GM12878 (cell line): ENCODE data around the gene ACVR1. TPM values are rescaled to one million over a fixed set of nuclear protein-coding genes. Genes with fewer than 3 reads are reported as not detected.

Source experiments
- ATAC-seq: fragments of 200-7000 bp; cut with Tn5 transposase; 3 replicates; pipeline ENCODE4 v1.9.1; 2020; ENCODE audit warnings: mild to moderate bottlenecking, moderate library complexity
- BruUV-seq: library from RNA; stranded (reverse); fragments of 400-500 nt; replicated peaks from 2 replicates; lab custom pipeline; 2021; lab: Mats Ljungman, UMichigan
- CTCF ChIA-PET: fragments of 300-600 bp; sonication (Branson Sonifier 250); formaldehyde crosslinking; extraction: SDS; loops from one replicate; lab custom pipeline; 2021; ENCODE audit warnings: inconsistent platforms; lab: Yijun Ruan, JAX
- POLR2A ChIA-PET: fragments of 350-600 bp; formaldehyde crosslinking; extraction: SDS; loops from one replicate; lab custom pipeline; 2021; ENCODE audit warnings: inconsistent platforms; lab: Charles Lee
- RAD21 ChIA-PET: fragments of 300-600 bp; sonication (Branson Sonifier 250); formaldehyde crosslinking; loops from one replicate; lab custom pipeline; 2023; ENCODE audit warnings: antibody characterized with exemption; ENCODE audit not compliant: unreplicated experiment; lab: Charles Lee
- SMC1A ChIA-PET: fragments of 300-600 bp; sonication (Branson Sonifier 250); formaldehyde crosslinking; loops from one replicate; lab custom pipeline; 2023; ENCODE audit not compliant: unreplicated experiment, uncharacterized antibody; lab: Charles Lee
- DNase-seq: peaks from one replicate; pipeline ENCODE4 v3.0.0-alpha.2; 2011; ENCODE audit warnings: low read depth, low spot score
- FAIRE-seq: peaks from 3 replicates; lab custom pipeline; 2011; peaks lifted over from hg19 to GRCh38; lab: Jason Lieb, UNC
- H2AFZ ChIP-seq: 2 replicates; pipeline ENCODE4 v1.6.0; 2011; ENCODE audit warnings: low read depth, low read length, control low read depth; ENCODE audit not compliant: control insufficient read depth
- H3K27ac ChIP-seq: 2 replicates; pipeline ENCODE4 v1.5.1; 2011; ENCODE audit warnings: control low read depth; ENCODE audit not compliant: control insufficient read depth, insufficient read depth
- H3K27me3 ChIP-seq, 2 experiments: replicated peaks in 1 of 2; 2 replicates each; pipeline versions ENCODE4 v1.6.0 to v1.6.1; 2011; ENCODE audit warnings: low read length in 1 of 2; ENCODE audit not compliant: control insufficient read depth in 2 of 2, insufficient read depth in 2 of 2
- H3K36me3 ChIP-seq, 2 experiments: 2 replicates each; pipeline ENCODE4 v1.5.1; 2011; ENCODE audit warnings: low read length in 1 of 2; ENCODE audit not compliant: control insufficient read depth in 2 of 2, insufficient read depth in 2 of 2
- H3K4me1 ChIP-seq: 2 replicates; pipeline ENCODE4 v1.6.1; 2011; ENCODE audit warnings: mild to moderate bottlenecking, low read length, moderate library complexity, mixed read lengths; ENCODE audit not compliant: control insufficient read depth, insufficient read depth
- H3K4me2 ChIP-seq: 2 replicates; pipeline ENCODE4 v1.6.0; 2011; ENCODE audit warnings: control low read depth; ENCODE audit not compliant: control insufficient read depth, insufficient read depth
- H3K4me3 ChIP-seq: fragments of 200-600 bp; sonication (generic); 2 replicates; pipeline ENCODE4 v1.5.1; 2016
- H3K79me2 ChIP-seq: 2 replicates; pipeline ENCODE4 v1.6.0; 2011; ENCODE audit warnings: low read length; ENCODE audit not compliant: control insufficient read depth, insufficient read depth
- H3K9ac ChIP-seq: 2 replicates; pipeline ENCODE4 v1.8.0; 2011; ENCODE audit warnings: low read length, control low read depth, mixed read lengths; ENCODE audit not compliant: control insufficient read depth, insufficient read depth
- H3K9me3 ChIP-seq: replicated peaks from 3 replicates; pipeline ENCODE4 v1.5.1; 2011; ENCODE audit warnings: mild to moderate bottlenecking, low read length; ENCODE audit not compliant: control insufficient read depth, insufficient read depth
- H4K20me1 ChIP-seq: 2 replicates; pipeline ENCODE4 v1.6.0; 2011; ENCODE audit not compliant: control insufficient read depth, insufficient read depth
- ATF7 ChIP-seq: fragments of 450-650 bp; IDR thresholded peaks from 2 replicates; pipeline ENCODE4 v1.6.1; 2016; ENCODE audit warnings: low read depth, mild to moderate bottlenecking
- CREM ChIP-seq: IDR thresholded peaks from 2 replicates; pipeline ENCODE4 v1.6.1; 2014; ENCODE audit warnings: antibody characterized with exemption, low read depth
- IKZF2 ChIP-seq, 2 experiments: fragments of 450-650 bp; IDR thresholded peaks; 2 replicates each; pipeline ENCODE4 v1.6.1; 2017; ENCODE audit warnings: mild to moderate bottlenecking in 2 of 2, moderate library complexity in 2 of 2
- JUND ChIP-seq: IDR thresholded peaks from 2 replicates; pipeline ENCODE4 v1.6.1; 2012; ENCODE audit warnings: low read depth, mild to moderate bottlenecking, low read length, improper control_type of control experiment, moderate library complexity
- MTA2 ChIP-seq: fragments of 450-650 bp; IDR thresholded peaks from 2 replicates; pipeline ENCODE4 v1.6.1; 2016; ENCODE audit warnings: low read depth, mild to moderate bottlenecking, moderate library complexity
- MYC ChIP-seq: IDR thresholded peaks from 2 replicates; pipeline ENCODE4 v1.6.1; 2011; ENCODE audit warnings: mild to moderate bottlenecking, low read length, moderate library complexity, inconsistent platforms; ENCODE audit not compliant: insufficient read depth, insufficient replicate concordance, insufficient read length, severe bottlenecking
- NFYB ChIP-seq: IDR thresholded peaks from 2 replicates; pipeline ENCODE4 v1.6.1; 2011; ENCODE audit warnings: low read depth, mild to moderate bottlenecking, low read length, improper control_type of control experiment, moderate library complexity; ENCODE audit not compliant: insufficient read depth
- SMAD1 ChIP-seq: fragments of 450-650 bp; IDR thresholded peaks from 2 replicates; pipeline ENCODE4 v1.6.1; 2018; ENCODE audit warnings: mild to moderate bottlenecking, low read depth; ENCODE audit not compliant: partially characterized antibody
- STAT1 ChIP-seq: fragments of 450-650 bp; conservative IDR thresholded peaks from 2 replicates; pipeline ENCODE4 v1.6.1; 2014; ENCODE audit warnings: antibody characterized with exemption, mild to moderate bottlenecking
- STAT3 ChIP-seq: IDR thresholded peaks from 2 replicates; pipeline ENCODE4 v1.6.1; 2011; ENCODE audit warnings: low read depth, low read length, improper control_type of control experiment
- SUPT20H ChIP-seq: IDR thresholded peaks from 2 replicates; pipeline ENCODE4 v1.6.1; 2011; ENCODE audit warnings: low read depth, mild to moderate bottlenecking, low read length, moderate library complexity, borderline replicate concordance; ENCODE audit not compliant: control insufficient read depth
- SUZ12 ChIP-seq: fragments of 200-600 bp; sonication (generic); IDR thresholded peaks from one replicate; pipeline ENCODE4 v1.6.1; 2018; ENCODE audit warnings: antibody characterized with exemption, mild to moderate bottlenecking; ENCODE audit not compliant: unreplicated experiment
- WGBS: methylation state at CpG from one replicate; pipeline ENCODE4 v1.1.6; 2016; ENCODE audit warnings: low lambda C conversion rate; ENCODE audit not compliant: insufficient replicate concordance, insufficient coverage; ENCODE audit errors: missing lambda C conversion rate; 5-methylcytosine and 5-hydroxymethylcytosine counted together
- in situ Hi-C: fragments of 300-500 bp; cut with MboI; formaldehyde crosslinking; loops from 9 replicates; pipeline ENCODE4 v1.14.3; 2018; ENCODE audit warnings: mixed read lengths
- intact Hi-C: fragments of 100-400 bp; cut with micrococcal nuclease; formaldehyde crosslinking; loops from one replicate; pipeline ENCODE4 v1.14.2; 2022; ENCODE audit not compliant: unreplicated experiment
- polyA plus RNA-seq, 11 experiments: library from polyadenylated mRNA; depleted of rRNA in 4 of 11; unstranded in 6 of 11; stranded (reverse) in 5 of 11; fragments of >200 nt; fragmentation: Nextera tagmentation in 4 of 11; fragmentation: Illumina TruSeq in 1 of 11; extraction: Ambion mirVana in 4 of 11; extraction: Trizol in 1 of 11; gene quantifications; 1 replicate in 1 of 11; 2 replicates in 10 of 11; pipeline versions ENCODE4 v1.2.1 to v1.2.3, GENCODE V29; 2011 to 2016; ENCODE audit warnings: inconsistent platforms in 2 of 11, missing spikeins in 2 of 11, low read depth in 1 of 11
- total RNA-seq, 4 experiments: library from RNA; depleted of rRNA in 3 of 4; stranded (reverse); fragments of >200 nt in 3 of 4; fragmentation: Illumina TruSeq in 1 of 4; extraction: Trizol in 1 of 4; gene quantifications; 2 replicates each; pipeline versions ENCODE4 v1.2.1 to v1.2.3, GENCODE V29; 2013 to 2021
- TF ChIP-seq, protein P1 (sequence below): fragments of 450-650 bp; IDR thresholded peaks from 2 replicates; pipeline ENCODE4 v1.6.1; 2018; ENCODE audit warnings: mild to moderate bottlenecking, low read depth, moderate library complexity; ENCODE audit not compliant: partially characterized antibody
- TF ChIP-seq, protein P2 (sequence below): fragments of 450-650 bp; IDR thresholded peaks from 2 replicates; pipeline ENCODE4 v1.6.1; 2018; ENCODE audit warnings: borderline replicate concordance, mild to moderate bottlenecking; ENCODE audit not compliant: partially characterized antibody
- TF ChIP-seq, protein P3 (sequence below): fragments of 450-650 bp; IDR thresholded peaks from 2 replicates; pipeline ENCODE4 v1.6.1; 2017; ENCODE audit warnings: antibody characterized with exemption, mild to moderate bottlenecking, moderate library complexity

The ACVR1 gene
- total and polyA plus RNA-seq, 10 of the 15 experiments (the other 5 are each of a cell fraction or from before 2014, with no cell fraction given), result 0.06 to 0.24 (median 0.14) TPM; not detected in 4

DNA sequence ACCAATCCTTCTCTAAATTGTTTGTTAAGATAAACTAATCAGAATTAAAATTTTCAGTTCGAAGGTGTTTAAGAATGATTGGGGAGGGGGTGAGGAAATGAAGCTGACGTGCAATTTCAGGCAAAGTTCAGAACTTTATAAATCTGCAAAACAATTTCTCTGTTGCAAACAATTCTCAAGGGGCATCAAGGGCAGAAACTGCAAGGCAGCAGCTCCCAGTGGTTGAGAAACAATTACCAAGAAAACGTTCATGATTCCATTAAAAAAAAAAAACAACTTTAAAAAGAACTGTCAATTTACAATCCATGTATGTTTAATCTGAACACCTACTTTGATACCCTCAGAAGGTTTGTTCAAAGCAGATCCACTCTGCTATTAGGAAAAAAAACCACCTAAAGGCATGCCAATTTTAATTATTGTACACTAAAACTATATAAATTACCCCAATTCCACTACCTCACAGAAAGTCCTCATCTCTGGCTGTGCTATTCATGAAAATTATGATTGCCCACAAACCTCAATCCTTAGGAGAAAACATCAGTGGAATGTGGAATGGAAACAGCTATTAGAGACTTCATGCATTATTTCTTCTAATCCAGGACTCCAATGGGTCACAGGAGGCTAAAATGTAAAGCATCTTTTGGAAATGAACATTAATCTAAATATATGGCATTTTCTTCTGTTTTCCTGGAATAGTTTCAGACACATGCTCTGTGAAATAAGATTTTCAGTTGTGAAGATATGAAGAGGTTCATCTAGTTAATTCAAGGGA is 127.6 kb downstream of the ACVR1 start:
- ChIA-PET POLR2A (no interaction called here), CTCF (interaction anchor here (0.6 to 1.5 kb wide), 3 partner anchors 14 to 446 kb away, joined by 3 to 5 read pairs (median 3); no protein-coding TSS in a partner anchor)
- TF ChIP-seq SUZ12, result no peak
- TF ChIP-seq JUND, result no peak
- no peak for TF ChIP-seq NFYB
- no peak for TF ChIP-seq MTA2
- no peak for TF ChIP-seq STAT1
- TF ChIP-seq CREM, result no peak
- TF ChIP-seq SUPT20H, result no peak
- TF ChIP-seq, protein P1, sequence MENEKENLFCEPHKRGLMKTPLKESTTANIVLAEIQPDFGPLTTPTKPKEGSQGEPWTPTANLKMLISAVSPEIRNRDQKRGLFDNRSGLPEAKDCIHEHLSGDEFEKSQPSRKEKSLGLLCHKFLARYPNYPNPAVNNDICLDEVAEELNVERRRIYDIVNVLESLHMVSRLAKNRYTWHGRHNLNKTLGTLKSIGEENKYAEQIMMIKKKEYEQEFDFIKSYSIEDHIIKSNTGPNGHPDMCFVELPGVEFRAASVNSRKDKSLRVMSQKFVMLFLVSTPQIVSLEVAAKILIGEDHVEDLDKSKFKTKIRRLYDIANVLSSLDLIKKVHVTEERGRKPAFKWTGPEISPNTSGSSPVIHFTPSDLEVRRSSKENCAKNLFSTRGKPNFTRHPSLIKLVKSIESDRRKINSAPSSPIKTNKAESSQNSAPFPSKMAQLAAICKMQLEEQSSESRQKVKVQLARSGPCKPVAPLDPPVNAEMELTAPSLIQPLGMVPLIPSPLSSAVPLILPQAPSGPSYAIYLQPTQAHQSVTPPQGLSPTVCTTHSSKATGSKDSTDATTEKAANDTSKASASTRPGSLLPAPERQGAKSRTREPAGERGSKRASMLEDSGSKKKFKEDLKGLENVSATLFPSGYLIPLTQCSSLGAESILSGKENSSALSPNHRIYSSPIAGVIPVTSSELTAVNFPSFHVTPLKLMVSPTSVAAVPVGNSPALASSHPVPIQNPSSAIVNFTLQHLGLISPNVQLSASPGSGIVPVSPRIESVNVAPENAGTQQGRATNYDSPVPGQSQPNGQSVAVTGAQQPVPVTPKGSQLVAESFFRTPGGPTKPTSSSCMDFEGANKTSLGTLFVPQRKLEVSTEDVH, result no peak
- TF ChIP-seq MYC, result no peak
- TF ChIP-seq IKZF2 (IDR thresholded peaks at IDR 0.05), result no peak
- TF ChIP-seq SMAD1, result no peak
- no peak for TF ChIP-seq STAT3
- no peak for TF ChIP-seq ATF7
- TF ChIP-seq, protein P2, sequence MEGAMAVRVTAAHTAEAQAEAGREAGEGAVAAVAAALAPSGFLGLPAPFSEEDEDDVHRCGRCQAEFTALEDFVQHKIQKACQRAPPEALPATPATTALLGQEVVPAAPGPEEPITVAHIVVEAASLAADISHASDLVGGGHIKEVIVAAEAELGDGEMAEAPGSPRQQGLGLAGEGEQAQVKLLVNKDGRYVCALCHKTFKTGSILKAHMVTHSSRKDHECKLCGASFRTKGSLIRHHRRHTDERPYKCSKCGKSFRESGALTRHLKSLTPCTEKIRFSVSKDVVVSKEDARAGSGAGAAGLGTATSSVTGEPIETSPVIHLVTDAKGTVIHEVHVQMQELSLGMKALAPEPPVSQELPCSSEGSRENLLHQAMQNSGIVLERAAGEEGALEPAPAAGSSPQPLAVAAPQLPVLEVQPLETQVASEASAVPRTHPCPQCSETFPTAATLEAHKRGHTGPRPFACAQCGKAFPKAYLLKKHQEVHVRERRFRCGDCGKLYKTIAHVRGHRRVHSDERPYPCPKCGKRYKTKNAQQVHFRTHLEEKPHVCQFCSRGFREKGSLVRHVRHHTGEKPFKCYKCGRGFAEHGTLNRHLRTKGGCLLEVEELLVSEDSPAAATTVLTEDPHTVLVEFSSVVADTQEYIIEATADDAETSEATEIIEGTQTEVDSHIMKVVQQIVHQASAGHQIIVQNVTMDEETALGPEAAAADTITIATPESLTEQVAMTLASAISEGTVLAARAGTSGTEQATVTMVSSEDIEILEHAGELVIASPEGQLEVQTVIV, result no peak
- TF ChIP-seq, protein P3, sequence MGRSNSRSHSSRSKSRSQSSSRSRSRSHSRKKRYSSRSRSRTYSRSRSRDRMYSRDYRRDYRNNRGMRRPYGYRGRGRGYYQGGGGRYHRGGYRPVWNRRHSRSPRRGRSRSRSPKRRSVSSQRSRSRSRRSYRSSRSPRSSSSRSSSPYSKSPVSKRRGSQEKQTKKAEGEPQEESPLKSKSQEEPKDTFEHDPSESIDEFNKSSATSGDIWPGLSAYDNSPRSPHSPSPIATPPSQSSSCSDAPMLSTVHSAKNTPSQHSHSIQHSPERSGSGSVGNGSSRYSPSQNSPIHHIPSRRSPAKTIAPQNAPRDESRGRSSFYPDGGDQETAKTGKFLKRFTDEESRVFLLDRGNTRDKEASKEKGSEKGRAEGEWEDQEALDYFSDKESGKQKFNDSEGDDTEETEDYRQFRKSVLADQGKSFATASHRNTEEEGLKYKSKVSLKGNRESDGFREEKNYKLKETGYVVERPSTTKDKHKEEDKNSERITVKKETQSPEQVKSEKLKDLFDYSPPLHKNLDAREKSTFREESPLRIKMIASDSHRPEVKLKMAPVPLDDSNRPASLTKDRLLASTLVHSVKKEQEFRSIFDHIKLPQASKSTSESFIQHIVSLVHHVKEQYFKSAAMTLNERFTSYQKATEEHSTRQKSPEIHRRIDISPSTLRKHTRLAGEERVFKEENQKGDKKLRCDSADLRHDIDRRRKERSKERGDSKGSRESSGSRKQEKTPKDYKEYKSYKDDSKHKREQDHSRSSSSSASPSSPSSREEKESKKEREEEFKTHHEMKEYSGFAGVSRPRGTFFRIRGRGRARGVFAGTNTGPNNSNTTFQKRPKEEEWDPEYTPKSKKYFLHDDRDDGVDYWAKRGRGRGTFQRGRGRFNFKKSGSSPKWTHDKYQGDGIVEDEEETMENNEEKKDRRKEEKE, result no peak

More for the DNA sequence above, 127.6 kb downstream of the ACVR1 start:
- Histone ChIP-seq H4K20me1 (no peaks in the 10 kb centered on the region), H3K36me3 (no peaks in the 10 kb centered on the region), H3K27ac (no peak overlapping the region), H3K79me2 (no peaks in the 10 kb centered on the region), H3K4me2 (no peak overlapping the region), H2AFZ (no peak overlapping the region), H3K9me3 (no peaks in the 10 kb centered on the region), H3K27me3 (no peaks in the 10 kb centered on the region), H3K9ac (no peak overlapping the region), H3K4me1 (no peaks in the 10 kb centered on the region; the same call in 1 of the 2 replicates), H3K4me3 (no peak overlapping the region)
- no TSS peak for BruUV-seq
- ChIA-PET SMC1A (no interaction called here), RAD21 (interaction anchor here (1.0 kb wide), 1 partner anchor 444 kb away, joined by 4 read pairs; no protein-coding TSS in a partner anchor)
- FAIRE-seq (no peak), ATAC-seq (no peak), DNase-seq (no peak)
- intact Hi-C loops, result no loop called here
- 34% methylated on average over 3 of the region's 3 CpGs for WGBS
- in situ Hi-C loops, result no loop called here
